ENCODE results near the gene ZBTB7C.
"Not testable (repeated sequence)": the region's sequence is repeated elsewhere in the genome, so short reads cannot be mapped to it uniquely, and the experiment has no call there.

DNA sequence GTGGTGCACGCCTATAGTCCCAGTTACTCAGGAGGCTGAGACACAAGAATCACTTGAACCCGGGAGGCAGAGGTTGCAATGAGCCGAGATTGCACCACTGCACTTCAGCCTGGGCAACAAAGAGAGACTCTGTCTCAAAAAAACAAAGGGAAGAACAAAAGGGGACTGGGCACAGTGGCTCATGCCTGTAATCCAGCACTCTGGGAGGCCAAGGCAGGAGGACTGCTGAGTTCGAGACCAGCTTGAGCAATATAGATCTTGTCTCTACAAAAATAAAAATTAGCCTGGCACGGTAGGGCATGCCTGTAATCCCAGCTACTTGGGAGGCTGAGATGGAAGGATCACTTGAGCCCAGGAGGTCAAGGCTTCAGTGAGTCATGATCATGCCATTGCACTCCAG is 125.2 kb downstream of the ZBTB7C start:
- not testable (repeated sequence) for TF ChIP-seq CTCF, EP300, POLR2AphosphoS5 (IDR thresholded peaks at IDR 0.05)
